NCI-H2029 (cell line): ENCODE data around the gene CCDC106.

Experiments
- DNase-seq: peaks from one replicate; lab custom pipeline; 2025; lab: John Stamatoyannopoulos, UW

Gene CCDC106

DNA sequence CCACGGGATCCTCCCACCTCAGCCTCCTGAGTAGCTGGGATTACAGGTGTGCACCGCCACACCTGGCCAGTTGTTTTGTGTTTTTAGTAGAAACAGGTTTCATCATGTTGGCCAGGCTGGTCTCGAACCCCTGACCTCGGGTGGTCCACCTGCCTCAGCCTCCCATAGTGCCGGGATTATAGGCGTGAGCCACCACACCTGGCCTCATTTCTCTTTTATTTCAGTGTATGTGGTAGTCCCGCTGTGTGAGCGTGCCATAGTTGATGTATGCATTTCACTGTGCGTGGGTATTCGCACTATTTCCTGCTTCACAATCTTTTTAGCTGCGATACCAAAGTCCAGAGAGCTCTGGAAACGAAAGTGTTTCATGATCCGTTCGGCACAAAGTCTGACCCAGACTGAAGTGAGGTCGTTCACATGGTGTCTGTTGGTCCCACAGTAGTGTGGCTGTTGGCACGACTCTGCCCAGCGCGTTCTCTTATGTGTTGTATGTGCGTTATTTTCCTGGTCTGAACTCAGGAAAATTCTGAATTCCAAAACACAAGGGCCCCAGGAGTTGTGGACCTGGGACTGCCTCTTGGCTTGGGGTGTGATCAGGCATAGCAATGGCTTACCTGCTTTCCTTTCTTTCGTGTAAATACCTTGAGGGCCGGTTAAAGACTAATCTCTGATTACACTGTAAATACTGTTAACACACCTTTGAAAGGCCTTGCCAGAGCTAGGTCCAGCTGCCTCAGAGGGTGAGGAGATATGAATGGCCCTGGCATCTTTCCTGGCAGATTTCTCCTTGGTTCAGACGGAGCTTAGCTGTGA lies 35.6 kb downstream of the CCDC106 start:
- peak; percentile 45 for DNase-seq

DNA sequence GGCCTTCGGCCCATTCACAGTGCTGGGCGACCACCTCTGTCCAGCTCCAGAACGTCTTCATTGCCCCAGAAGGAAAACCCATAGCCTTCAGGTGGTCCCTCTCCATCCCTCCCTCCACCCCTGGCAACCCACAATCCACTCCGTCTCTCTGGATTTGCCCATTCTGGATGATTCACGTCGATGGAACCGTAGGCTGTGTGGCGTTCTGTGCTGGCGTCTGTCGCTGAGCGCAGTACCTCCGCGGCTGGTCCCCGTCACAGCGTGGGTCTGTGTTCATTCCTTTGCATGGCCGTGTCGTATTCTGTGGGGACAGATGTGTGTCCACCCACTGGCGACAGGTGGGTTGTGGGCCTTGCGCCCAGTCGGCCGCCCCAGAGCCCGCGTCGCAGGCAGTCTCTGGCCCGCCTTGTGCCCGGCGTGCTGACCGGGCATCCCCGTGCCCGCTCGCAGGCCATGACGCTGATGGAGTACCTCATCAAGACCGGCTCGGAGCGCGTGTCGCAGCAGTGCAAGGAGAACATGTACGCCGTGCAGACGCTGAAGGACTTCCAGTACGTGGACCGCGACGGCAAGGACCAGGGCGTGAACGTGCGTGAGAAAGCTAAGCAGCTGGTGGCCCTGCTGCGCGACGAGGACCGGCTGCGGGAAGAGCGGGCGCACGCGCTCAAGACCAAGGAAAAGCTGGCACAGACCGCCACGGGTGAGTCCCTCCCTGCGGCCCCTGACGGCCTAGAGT lies 37.1 kb downstream of the CCDC106 start:
- no peak for DNase-seq

DNA sequence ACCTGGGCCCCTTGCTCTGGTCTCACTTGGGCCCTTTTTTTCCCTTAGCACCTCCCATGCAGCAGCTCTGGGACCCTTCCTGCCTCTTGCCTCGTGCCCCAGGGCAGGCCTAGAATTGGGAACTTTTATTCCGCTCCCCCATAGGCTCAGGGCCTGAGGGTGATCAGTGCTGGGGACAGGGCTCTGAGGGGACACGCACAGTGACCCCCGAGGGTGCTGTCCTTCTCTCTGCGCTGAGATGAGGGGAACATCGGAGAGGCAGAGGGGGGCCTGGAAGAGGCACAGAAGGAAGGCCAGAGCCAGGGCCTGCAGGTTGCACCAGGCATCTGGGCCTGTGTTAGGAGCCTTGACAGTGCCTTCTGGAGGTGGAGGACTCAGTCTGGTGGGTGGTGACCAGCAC lies 37.8 kb downstream of the CCDC106 start:
- no peak for DNase-seq

DNA sequence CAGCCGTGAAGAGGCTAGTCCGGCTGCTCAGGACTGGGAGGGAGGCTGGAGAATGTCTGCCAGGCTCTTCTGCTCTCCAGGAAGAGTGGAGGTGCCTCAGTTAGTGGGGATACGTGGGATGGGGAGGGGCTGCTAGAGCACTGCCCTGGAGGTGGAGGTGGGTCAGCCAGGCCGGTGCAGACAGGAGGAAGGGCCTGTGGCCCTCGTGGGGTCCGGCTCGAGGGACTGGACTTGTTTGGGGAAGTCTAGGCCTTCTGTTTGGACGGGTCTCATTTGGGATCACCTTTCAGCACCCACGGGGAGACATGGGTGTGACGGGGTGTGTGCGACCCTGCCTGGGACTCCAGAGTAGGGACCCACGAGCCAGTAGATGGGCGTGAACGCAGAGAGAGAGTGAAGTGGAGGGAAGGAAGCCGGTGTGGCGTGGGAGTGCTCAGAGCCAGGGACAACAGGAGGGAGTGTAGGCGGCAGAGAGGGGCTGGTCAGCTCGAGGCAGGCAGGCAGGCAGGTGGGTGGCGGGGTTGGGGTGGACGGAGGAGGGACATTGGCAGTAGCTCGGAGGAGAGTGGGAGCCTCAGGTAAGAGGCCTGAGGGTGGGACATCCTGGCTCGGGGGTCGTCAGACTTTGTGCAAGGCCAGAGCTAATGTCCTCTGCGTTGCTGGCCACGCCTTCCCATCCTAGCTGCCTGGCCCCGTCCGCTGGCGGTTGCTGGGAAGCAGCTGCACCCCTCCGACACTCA lies 38.5 kb downstream of the CCDC106 start:
- no peak for DNase-seq

DNA sequence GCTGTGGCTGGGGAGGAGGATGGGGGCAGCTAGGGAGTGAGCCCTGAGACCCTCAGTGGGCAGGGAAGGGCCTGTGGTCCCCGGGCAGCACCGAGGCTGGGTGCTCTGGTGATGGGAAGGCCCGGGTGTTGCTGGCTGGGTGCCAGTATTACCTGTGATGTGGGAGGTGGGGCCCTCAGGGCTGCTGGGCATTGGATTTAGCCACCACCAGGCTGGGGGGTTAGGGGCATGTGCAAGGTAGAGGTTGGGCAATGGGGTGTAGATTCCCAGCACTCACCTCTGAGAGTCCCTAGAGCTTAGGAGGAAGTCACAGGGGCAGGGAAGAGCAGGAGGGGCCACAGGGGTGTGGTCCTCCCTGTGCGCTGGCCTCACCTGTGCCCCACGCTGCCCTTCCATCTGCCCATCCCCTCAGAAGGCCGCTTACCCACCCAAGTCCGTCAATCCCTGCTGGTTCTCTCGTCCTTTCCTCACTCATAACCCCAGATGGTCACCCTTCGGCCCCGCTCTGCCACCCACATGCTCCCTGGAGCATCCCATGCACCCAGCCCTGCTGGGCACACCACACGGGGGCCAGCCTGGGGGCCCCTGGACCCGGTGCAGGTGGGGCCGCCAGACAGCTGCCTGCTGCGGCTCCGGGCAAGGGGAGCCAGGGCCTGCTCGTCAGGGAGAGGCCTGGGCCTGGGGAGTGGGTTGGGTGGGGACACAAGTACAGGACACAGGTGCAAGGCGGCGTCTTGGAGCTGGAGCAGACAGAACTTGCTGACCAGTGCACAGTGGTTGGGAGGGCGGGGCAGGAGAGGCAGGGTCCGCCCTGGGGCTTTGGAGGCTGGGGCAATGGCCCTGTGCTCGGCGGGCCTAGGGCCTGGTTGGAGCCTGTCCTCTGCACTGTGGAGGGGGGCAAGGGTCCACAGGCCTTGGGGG lies 39.5 kb downstream of the CCDC106 start:
- DNase-seq = no peak

DNA sequence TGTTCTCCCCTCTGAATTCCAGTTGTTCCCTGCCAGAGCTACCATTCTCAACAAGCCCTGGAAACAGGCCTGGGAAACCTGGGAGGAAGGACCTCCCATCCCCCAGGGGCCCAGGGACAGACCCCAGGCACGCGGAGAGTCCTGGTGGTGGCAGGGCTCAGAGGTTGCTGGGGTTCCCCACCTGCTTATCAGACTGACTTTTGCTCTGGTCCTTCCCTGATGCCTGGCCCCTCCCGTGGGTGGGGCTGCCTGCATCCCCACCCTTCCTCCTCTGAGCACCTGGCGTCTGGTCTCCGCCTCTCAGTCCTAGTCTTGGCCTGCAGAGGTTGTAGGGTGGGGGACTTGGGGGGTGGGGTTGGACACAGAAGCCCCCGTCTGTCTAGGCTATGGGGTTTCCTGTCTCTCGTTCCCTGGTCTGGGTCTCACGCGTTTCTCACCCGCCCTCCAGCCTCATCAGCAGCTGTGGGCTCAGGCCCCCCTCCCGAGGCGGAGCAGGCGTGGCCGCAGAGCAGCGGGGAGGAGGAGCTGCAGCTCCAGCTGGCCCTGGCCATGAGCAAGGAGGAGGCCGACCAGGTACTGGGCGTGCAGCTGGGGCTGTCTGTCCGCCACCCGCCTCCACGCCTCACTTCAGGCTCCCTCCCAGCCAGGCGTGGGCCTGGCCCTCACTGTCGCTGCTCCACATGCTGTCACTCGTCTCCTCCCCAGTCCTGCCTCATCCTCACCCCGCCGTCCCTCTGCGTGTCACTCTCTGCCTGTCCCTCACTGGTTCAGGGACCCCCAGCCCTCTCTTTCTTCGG lies 40.6 kb downstream of the CCDC106 start:
- DNase-seq = no peak

DNA sequence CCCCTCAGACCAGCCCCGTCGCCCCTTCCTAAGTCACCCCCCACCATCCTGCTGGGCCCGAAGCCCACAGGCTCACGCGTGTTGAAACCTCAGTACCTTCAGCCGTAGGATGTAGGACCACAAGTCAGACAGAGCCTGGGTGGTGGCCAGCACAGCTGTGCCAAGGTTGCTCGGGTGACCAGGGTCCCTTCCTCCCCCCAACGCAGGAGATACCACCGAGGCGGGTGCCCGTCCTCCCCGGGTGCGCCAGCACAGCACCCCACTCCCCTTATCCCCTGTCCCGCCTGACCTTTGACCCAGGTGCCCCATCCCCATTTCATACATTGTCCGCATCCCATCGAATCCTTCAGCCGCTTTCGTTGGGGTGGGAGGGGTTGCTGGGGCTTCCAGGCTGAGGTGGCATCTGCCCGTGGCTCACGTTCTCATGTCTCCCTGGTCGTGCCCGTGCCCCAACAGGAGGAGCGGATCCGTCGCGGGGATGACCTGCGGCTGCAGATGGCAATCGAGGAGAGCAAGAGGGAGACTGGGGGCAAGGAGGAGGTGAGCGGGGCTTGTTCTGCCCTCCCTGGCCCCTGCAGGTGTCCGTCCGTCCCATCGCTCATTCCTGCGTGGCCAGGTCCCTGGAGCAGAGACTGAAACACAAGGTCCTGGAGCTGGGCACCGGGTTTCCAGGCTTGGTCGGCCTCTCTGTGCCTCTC lies 41.5 kb downstream of the CCDC106 start:
- DNase-seq = no peak

DNA sequence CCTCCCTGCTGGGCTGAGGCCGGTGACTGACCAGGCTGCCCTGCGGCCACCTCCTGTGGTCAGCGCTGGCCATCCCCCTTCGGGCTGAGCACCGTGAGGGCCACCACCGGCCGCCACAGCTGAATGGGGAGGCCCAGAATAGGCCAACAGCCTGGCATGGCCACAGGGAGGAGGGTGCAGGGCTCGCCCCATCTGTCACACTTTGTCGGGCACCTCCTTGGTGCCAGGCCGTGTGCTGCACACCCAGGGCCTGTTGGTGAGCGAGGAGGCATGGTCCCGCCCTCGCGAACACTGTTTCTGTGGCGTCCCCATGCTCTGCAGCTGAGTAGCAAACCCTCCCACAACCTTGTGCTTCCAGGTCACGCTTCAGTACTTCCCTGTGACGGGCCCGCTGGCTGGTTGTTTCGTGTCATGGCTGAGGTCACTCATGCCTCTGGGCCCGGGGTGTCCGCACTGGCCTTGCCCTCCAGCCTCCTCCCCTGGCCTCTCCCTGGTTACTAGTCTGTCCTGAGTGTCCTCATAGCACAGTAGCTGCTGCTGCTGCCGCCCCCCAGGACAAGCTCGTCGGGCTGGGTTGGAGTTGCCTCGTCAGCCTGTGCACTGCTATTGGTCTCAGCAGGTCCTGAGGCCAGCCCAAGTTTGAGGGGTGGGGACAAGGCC lies 42.2 kb downstream of the CCDC106 start:
- DNase-seq = no peak

DNA sequence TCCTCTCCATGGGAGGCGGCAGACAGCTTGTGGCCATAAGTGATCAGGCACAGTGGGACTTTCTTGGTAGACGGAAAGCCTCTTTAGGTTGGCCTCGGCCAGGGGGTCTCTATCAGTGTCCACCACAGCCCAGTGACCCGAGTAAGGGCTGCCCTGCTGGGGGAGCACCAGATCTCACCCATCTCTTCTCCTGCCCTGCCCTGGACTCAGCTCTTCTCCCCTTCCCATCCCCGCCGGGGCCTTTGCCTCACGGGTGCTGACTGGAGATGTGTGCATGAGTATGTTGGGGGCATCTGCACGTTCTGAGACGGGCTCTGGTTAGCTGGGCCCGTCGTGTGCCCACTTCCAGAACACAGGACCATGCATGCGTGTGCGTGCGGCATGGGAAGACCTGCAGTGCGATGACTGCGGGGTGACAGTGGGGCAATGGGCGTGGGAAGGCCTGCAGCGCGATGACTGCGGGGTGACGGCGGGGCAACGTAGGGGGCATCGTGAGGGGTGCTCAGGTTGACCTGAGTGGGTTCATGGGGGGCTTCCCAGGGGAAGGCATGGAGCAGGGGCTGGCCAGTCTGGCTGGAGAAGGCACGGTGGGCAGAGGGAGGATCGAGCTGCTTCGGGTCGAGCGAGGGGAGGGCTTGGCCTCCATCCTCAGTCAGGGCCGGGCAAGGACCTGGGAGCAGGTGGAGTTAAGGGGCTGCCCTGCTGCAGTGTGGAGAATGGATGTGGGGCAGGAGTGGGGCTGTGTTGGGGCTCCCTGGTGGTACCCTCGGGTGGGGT lies 42.9 kb downstream of the CCDC106 start:
- no peak for DNase-seq

DNA sequence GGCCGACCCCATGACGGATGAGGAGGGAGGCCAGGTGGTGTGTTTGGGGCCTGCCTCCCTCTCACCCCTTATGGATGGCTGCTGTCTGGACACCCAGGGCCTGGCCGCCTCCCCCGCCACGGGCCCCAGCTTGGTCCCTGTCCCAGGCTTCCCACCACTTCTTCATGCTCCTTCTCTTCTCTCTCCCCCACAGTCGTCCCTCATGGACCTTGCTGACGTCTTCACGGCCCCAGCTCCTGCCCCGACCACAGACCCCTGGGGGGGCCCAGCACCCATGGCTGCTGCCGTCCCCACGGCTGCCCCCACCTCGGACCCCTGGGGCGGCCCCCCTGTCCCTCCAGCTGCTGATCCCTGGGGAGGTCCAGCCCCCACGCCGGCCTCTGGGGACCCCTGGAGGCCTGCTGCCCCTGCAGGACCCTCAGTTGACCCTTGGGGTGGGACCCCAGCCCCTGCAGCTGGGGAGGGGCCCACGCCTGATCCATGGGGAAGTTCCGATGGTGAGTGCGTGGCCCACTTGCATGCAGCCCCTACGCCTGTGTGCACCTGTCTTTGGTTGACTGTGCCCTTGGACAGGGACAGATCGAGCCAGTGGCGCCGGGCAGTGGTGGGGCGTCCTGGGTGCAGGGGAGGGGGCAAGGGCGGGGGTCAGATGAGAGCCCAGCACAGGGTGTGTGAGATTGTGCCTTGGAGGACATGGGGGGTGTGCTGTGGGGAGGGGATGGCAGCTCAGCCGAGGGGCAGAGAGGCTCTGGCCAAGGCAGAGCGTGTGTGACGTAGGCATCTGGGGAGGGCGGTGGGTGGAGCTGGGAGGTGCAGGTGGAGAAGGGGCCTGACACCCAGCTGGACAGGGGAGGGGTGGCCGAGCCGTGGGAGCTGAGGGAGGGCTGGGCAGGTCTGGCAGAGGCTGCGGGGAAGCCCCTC lies 43.8 kb downstream of the CCDC106 start:
- no peak for DNase-seq

DNA sequence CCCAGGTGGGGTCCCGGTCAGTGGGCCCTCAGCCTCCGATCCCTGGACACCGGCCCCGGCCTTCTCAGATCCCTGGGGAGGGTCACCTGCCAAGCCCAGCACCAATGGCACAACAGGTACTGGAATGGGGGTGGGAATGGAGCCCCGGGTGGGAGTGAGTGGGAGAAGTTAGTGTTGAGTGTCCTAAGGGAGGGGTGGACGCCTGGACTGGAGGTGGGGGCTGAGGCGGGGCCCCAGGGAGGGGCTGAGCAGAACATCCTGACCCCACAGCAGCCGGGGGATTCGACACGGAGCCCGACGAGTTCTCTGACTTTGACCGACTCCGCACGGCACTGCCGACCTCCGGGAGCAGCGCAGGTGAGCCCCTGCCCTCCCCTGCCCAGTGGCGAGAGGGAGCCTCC lies 44.7 kb downstream of the CCDC106 start:
- no peak for DNase-seq

DNA sequence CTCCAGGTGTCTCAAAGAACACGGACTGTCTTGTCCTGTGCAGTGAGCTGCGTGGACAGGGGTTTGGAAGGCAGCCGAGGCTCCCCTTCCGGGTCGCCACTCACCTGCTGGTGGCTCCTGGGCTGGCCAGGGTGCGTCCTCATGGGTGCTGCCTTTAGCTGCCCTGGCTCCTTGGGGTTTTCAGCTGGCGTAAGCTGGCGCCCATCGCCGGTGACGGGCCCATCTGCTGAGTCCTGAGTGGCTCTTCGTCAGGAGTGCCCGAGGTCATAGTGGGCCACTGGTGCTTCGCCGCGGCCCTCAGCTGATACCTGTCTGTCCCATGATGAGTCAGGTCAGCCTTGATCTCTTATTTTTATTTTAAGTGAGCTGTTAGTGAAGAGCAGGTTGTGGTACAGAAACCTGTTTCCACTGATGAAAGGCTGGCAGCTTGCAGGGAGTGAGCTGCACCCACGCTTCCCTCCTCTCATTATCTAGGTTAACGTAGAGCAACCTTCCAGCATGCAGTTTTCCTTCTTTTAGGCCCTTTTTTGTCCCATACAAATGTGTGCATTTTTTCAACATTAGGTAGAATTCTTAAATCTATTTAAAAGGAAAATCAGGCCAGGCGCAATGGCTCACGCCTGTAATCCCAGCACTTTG lies 45.4 kb downstream of the CCDC106 start:
- no peak for DNase-seq

DNA sequence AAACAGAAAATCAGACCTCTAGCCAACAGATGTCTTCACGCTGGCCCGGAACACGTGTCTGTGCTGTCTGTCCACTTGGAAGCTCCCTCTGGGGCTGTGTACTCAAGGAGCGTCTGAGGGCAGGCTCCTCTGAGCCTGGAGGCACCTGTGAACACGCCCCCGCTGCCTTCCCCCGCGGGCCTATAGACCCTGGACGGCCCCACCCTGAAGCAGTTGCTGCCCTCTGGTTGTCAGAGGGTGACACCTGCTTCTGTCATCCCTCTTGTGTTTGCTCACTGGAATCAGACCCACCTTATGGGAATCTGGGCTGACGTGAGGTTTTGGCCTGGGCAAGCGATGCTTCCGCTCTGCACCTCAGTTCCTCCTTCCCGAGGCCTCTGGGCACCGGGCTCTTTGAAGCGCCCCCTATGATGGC lies 46.2 kb downstream of the CCDC106 start:
- no peak for DNase-seq

DNA sequence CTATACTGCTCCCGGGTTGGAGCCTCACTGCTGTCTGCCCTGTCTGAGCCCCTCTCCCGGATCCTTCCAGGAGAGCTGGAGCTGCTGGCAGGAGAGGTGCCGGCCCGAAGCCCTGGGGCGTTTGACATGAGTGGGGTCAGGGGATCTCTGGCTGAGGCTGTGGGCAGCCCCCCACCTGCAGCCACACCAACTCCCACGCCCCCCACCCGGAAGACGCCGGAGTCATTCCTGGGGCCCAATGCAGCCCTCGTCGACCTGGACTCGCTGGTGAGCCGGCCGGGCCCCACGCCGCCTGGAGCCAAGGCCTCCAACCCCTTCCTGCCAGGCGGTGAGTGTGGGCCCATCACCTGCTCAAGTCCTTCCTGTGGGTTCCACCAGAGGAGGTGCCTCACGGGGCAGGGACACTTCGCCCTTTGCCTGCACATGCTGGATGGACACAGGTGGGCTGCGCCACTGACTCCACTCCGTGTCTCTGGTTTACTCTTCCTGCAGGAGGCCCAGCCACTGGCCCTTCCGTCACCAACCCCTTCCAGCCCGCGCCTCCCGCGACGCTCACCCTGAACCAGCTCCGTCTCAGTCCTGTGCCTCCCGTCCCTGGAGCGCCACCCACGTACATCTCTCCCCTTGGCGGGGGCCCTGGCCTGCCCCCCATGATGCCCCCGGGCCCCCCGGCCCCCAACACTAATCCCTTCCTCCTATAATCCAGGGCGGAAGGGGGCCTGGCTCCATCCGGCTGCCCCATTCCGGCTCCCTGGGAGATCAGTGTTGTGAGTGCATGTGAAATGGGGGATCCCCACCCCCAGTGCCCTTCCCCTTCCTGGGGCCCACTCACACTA lies 46.9 kb downstream of the CCDC106 start:
- no peak for DNase-seq

DNA sequence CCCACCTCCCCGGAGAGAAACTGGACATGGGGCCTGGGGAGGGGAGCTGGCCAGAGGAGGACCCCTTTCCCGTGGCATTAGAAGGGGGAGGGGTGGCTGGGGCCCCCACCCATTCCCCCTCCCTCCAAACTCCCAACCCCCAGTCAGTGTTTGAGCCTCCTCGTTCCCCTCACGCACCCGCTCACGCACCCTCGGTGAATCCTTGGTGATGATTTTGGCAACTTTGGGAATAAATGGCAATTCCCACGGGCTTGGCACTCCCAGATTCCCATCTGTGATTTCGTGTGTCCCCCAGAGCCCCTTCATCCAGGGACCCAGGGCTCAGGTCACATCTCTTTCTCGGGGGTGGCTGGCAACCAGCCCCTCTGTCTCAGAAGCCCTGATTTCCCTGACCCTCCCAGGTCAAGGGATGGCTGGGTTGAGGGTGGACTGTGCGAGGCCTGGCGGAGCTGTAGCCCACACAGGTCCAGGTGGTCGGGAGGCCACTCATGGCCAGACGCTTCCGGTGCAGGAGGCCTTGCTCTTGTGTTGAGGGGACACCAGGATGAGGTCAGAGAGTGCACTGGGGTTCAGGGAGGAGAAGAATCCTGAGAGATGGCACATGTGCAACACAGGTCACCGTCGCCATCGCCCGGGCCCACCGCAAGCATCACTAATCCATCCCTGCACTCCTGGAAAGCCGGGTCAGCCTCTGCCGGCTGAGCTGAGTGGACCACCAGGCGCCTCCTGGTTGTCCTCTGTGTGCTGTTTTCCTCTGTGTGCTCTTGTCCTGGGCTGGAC lies 47.7 kb downstream of the CCDC106 start:
- no peak for DNase-seq
